K562 (cell line): Measurements from ENCODE around the gene MYLIP. TPM values are rescaled to one million over a fixed set of nuclear protein-coding genes. Genes with fewer than 3 reads are reported as not detected.

Experiments used
- CBX3 ChIP-seq, 2 experiments: IDR thresholded peaks; 1 replicate in 1 of 2; 2 replicates in 1 of 2; pipeline ENCODE4 v1.6.1; 2012; ENCODE audit warnings: inconsistent platforms in 2 of 2, low read length in 2 of 2, borderline replicate concordance in 1 of 2, control low read depth in 1 of 2
- CXXC5 ChIP-seq: fragments of 250-450 bp; sonication (Bioruptor Pico); IDR thresholded peaks from 2 replicates; pipeline ENCODE4 v1.8.0; 2022; ENCODE audit warnings: inconsistent platforms, mild to moderate bottlenecking, moderate library complexity
- DMBX1 ChIP-seq: fragments of 250-450 bp; sonication (Bioruptor Pico); IDR thresholded peaks from 2 replicates; pipeline ENCODE4 v1.8.0; 2022; ENCODE audit warnings: inconsistent platforms, mild to moderate bottlenecking, moderate library complexity, borderline replicate concordance
- FOS ChIP-seq: IDR thresholded peaks from 3 replicates; pipeline ENCODE4 v1.6.1; 2011; ENCODE audit not compliant: insufficient read length; ENCODE audit errors: extremely low read depth
- HCFC1 ChIP-seq: IDR thresholded peaks from 2 replicates; pipeline ENCODE4 v1.6.1; 2012; ENCODE audit warnings: low read depth, low read length, improper control_type of control experiment
- RB1 ChIP-seq: fragments of 450-650 bp; IDR thresholded peaks from 2 replicates; pipeline ENCODE4 v1.6.1; 2017; ENCODE audit warnings: low read depth, mild to moderate bottlenecking
- RNF2 ChIP-seq: sonication (generic); IDR thresholded peaks from 2 replicates; pipeline ENCODE4 v1.6.1; 2016
- STAT5B ChIP-seq: fragments of 250-450 bp; sonication (Bioruptor Pico); IDR thresholded peaks from 2 replicates; pipeline ENCODE4 v1.8.0; 2021; ENCODE audit warnings: mild to moderate bottlenecking, inconsistent platforms
- TCF3 ChIP-seq: sonication (generic); formaldehyde crosslinking; IDR thresholded peaks from 2 replicates; pipeline ENCODE4 v1.4.0; 2020; ENCODE audit warnings: mild to moderate bottlenecking, missing genetic modification reagents
- YBX1 ChIP-seq: fragments of 450-650 bp; IDR thresholded peaks from 2 replicates; pipeline ENCODE4 v1.7.1; 2016; ENCODE audit warnings: mild to moderate bottlenecking
- ZNF445 ChIP-seq: fragments of 250-450 bp; sonication (Bioruptor Pico); IDR thresholded peaks from 2 replicates; pipeline ENCODE4 v1.4.0; 2020; ENCODE audit warnings: low read depth, mild to moderate bottlenecking, moderate library complexity
- polyA plus RNA-seq, 8 experiments: library from polyadenylated mRNA; depleted of rRNA in 4 of 8; stranded (reverse) in 5 of 8; unstranded in 3 of 8; fragments of >200 nt; fragmentation: Nextera tagmentation in 2 of 8; fragmentation: Illumina TruSeq in 1 of 8; extraction: Ambion mirVana in 2 of 8; extraction: Trizol in 1 of 8; gene quantifications; 2 replicates each; pipeline versions ENCODE4 v1.2.1 to v1.2.3, GENCODE V29; 2011 to 2014; ENCODE audit warnings: inconsistent platforms in 1 of 8, missing spikeins in 1 of 8
- total RNA-seq, 7 experiments: library from RNA; depleted of rRNA in 6 of 7; stranded (reverse); fragments of >200 nt in 6 of 7; fragmentation: Illumina TruSeq in 2 of 7; extraction: Trizol in 2 of 7; gene quantifications; 2 replicates each; pipeline versions ENCODE4 v1.2.1 to v1.2.3, GENCODE V29; 2011 to 2021; ENCODE audit warnings: low replicate concordance in 1 of 7
- TF ChIP-seq, protein P1 (sequence below), 2 experiments: fragments of 150-350 bp in 1 of 2; IDR thresholded peaks; 2 replicates each; pipeline ENCODE4 v1.6.1; 2012 to 2016; ENCODE audit warnings: low read depth in 2 of 2, low read length in 2 of 2, mild to moderate bottlenecking in 1 of 2, moderate library complexity in 1 of 2
- TF ChIP-seq, protein P2 (sequence below): fragments of 250-450 bp; sonication (Bioruptor Pico); IDR thresholded peaks from 2 replicates; pipeline ENCODE4 v1.5.0; 2020; ENCODE audit warnings: mild to moderate bottlenecking
- TF ChIP-seq, protein P3 (sequence below), 2 experiments: fragments of 450-650 bp in 1 of 2; IDR thresholded peaks; 2 replicates each; pipeline ENCODE4 v1.6.1; 2011 to 2017; ENCODE audit warnings: low read depth in 2 of 2, antibody characterized with exemption in 1 of 2, borderline replicate concordance in 1 of 2, low read length in 1 of 2, mild to moderate bottlenecking in 1 of 2, mixed read lengths in 1 of 2; ENCODE audit not compliant: control insufficient read depth in 1 of 2
- TF ChIP-seq, protein P4 (sequence below): conservative IDR thresholded peaks from 2 replicates; pipeline ENCODE4 v1.6.1; 2011; ENCODE audit warnings: low read depth, mild to moderate bottlenecking, low read length; ENCODE audit not compliant: control insufficient read depth

Gene MYLIP
- total and polyA plus RNA-seq, 9 of the 15 experiments (the other 6 are each of a cell fraction or from before 2014, with no cell fraction given) = 10.8 to 43.5 (median 31.5) TPM

DNA sequence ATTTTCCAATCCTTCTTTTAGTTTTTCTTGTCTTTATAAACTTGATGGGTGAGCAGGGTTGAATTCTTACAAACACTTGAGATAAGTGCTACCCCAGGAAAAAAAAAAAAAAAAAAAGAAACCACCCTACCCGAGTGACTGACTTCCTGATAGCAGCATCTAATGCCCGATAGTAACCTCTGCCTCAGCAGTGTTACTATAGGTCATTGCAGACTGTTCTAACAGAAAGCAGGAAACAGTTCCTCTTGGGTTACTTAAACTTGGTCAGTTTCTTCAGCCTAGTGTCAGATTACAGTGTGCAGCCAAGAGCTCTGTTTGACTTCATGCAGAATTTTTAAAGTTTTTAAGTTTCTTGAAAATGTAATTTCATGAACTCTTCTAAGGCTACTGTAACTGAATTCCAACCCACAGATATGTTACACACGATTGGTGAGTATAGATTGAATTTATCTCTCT is 2.1 kb downstream of the MYLIP start (continued):
- TF ChIP-seq, protein P1, sequence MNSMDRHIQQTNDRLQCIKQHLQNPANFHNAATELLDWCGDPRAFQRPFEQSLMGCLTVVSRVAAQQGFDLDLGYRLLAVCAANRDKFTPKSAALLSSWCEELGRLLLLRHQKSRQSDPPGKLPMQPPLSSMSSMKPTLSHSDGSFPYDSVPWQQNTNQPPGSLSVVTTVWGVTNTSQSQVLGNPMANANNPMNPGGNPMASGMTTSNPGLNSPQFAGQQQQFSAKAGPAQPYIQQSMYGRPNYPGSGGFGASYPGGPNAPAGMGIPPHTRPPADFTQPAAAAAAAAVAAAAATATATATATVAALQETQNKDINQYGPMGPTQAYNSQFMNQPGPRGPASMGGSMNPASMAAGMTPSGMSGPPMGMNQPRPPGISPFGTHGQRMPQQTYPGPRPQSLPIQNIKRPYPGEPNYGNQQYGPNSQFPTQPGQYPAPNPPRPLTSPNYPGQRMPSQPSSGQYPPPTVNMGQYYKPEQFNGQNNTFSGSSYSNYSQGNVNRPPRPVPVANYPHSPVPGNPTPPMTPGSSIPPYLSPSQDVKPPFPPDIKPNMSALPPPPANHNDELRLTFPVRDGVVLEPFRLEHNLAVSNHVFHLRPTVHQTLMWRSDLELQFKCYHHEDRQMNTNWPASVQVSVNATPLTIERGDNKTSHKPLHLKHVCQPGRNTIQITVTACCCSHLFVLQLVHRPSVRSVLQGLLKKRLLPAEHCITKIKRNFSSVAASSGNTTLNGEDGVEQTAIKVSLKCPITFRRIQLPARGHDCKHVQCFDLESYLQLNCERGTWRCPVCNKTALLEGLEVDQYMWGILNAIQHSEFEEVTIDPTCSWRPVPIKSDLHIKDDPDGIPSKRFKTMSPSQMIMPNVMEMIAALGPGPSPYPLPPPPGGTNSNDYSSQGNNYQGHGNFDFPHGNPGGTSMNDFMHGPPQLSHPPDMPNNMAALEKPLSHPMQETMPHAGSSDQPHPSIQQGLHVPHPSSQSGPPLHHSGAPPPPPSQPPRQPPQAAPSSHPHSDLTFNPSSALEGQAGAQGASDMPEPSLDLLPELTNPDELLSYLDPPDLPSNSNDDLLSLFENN (IDR thresholded peaks at IDR 0.05; ENCODE audit: low read depth in 2 of 2, low read length in 2 of 2) = peak in 1 of 2 experiments; percentile 43; a peak in 1 of 4 replicates
- TF ChIP-seq, protein P2, sequence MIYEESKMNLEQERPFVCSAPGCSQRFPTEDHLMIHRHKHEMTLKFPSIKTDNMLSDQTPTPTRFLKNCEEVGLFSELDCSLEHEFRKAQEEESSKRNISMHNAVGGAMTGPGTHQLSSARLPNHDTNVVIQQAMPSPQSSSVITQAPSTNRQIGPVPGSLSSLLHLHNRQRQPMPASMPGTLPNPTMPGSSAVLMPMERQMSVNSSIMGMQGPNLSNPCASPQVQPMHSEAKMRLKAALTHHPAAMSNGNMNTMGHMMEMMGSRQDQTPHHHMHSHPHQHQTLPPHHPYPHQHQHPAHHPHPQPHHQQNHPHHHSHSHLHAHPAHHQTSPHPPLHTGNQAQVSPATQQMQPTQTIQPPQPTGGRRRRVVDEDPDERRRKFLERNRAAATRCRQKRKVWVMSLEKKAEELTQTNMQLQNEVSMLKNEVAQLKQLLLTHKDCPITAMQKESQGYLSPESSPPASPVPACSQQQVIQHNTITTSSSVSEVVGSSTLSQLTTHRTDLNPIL = no peak
- TF ChIP-seq TCF3 (peak; percentile 42; the same call in 1 of the 2 replicates), STAT5B (CRISPR knock-in tag) (no peak), YBX1 (no peak), HCFC1 (no peak), RB1 (no peak), CXXC5 (peak; percentile 27; the same call in 1 of the 2 replicates), CBX3 (IDR thresholded peaks at IDR 0.05; ENCODE audit: borderline replicate concordance in 1 of 2, low read length in 2 of 2) (peak in 1 of 2 experiments; percentile 73; a peak in 2 of 3 replicates), DMBX1 (CRISPR knock-in tag) (no peak), FOS (no peak), RNF2 (peak; percentile 50; the same call in 1 of the 2 replicates), ZNF445 (CRISPR knock-in tag) (no peak)
- TF ChIP-seq, protein P3, sequence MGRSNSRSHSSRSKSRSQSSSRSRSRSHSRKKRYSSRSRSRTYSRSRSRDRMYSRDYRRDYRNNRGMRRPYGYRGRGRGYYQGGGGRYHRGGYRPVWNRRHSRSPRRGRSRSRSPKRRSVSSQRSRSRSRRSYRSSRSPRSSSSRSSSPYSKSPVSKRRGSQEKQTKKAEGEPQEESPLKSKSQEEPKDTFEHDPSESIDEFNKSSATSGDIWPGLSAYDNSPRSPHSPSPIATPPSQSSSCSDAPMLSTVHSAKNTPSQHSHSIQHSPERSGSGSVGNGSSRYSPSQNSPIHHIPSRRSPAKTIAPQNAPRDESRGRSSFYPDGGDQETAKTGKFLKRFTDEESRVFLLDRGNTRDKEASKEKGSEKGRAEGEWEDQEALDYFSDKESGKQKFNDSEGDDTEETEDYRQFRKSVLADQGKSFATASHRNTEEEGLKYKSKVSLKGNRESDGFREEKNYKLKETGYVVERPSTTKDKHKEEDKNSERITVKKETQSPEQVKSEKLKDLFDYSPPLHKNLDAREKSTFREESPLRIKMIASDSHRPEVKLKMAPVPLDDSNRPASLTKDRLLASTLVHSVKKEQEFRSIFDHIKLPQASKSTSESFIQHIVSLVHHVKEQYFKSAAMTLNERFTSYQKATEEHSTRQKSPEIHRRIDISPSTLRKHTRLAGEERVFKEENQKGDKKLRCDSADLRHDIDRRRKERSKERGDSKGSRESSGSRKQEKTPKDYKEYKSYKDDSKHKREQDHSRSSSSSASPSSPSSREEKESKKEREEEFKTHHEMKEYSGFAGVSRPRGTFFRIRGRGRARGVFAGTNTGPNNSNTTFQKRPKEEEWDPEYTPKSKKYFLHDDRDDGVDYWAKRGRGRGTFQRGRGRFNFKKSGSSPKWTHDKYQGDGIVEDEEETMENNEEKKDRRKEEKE (IDR thresholded peaks at IDR 0.05; ENCODE audit: borderline replicate concordance in 1 of 2, control insufficient read depth in 1 of 2, low read depth in 2 of 2, low read length in 1 of 2) = peak in 1 of 2 experiments; percentile 77; a peak in 1 of 4 replicates
- TF ChIP-seq, protein P4, sequence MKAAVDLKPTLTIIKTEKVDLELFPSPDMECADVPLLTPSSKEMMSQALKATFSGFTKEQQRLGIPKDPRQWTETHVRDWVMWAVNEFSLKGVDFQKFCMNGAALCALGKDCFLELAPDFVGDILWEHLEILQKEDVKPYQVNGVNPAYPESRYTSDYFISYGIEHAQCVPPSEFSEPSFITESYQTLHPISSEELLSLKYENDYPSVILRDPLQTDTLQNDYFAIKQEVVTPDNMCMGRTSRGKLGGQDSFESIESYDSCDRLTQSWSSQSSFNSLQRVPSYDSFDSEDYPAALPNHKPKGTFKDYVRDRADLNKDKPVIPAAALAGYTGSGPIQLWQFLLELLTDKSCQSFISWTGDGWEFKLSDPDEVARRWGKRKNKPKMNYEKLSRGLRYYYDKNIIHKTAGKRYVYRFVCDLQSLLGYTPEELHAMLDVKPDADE = no peak
